GM12872 (cell line): ENCODE measurements around the gene FOLR2.

Source experiments
- CTCF ChIP-seq: IDR thresholded peaks from 3 replicates; pipeline ENCODE4 v1.5.1; 2011; ENCODE audit warnings: low read depth, mild to moderate bottlenecking, low read length, moderate library complexity; ENCODE audit not compliant: insufficient read depth

Gene FOLR2

GRCh38 chr11:72204886-72205285, 11.7 kb upstream of the FOLR2 start:
- no peak for TF ChIP-seq CTCF

- TF ChIP-seq CTCF: no peak
Observed at GRCh38 chr11:72208281-72208680, 8.3 kb upstream of the FOLR2 start.

GRCh38 chr11:72209101-72209500, 7.5 kb upstream of the FOLR2 start:
- TF ChIP-seq CTCF: no peak

GRCh38 chr11:72217841-72218240, 1.2 kb downstream of the FOLR2 start:
- no peak for TF ChIP-seq CTCF

- TF ChIP-seq CTCF: no peak
Observed at GRCh38 chr11:72218251-72218745, 1.7 kb downstream of the FOLR2 start.

- no peak for TF ChIP-seq CTCF
Observed at GRCh38 chr11:72220696-72221363, 4.2 kb downstream of the FOLR2 start.

- TF ChIP-seq CTCF: no peak
Observed at GRCh38 chr11:72221386-72222075, 4.9 kb downstream of the FOLR2 start.
